HEK293 (cell line): ENCODE measurements around the gene TENT4B.

ENCODE experiments used
- CTCF ChIP-seq: fragments of 450-650 bp; formaldehyde crosslinking; IDR thresholded peaks from 2 replicates; pipeline ENCODE4 v1.5.1; 2016; ENCODE audit warnings: missing biosample characterization, missing genetic modification characterization
- ZBTB20 ChIP-seq: fragments of 450-650 bp; formaldehyde crosslinking; IDR thresholded peaks from 2 replicates; pipeline ENCODE4 v1.5.1; 2016; ENCODE audit warnings: missing biosample characterization, missing genetic modification characterization
- ZBTB26 ChIP-seq: fragments of 450-650 bp; formaldehyde crosslinking; optimal IDR thresholded peaks from 2 replicates; pipeline ENCODE3; 2016; ENCODE audit warnings: missing biosample characterization, mild to moderate bottlenecking, missing genetic modification characterization
- ZBTB7A ChIP-seq: fragments of 450-650 bp; formaldehyde crosslinking; IDR thresholded peaks from 2 replicates; pipeline ENCODE4 v1.5.1; 2016; ENCODE audit warnings: low read depth, missing biosample characterization, missing genetic modification characterization
- ZNF114 ChIP-seq: fragments of 450-650 bp; formaldehyde crosslinking; IDR thresholded peaks from 2 replicates; pipeline ENCODE4 v1.5.0; 2017; ENCODE audit warnings: missing biosample characterization, missing genetic modification characterization
- ZNF24 ChIP-seq: fragments of 450-650 bp; formaldehyde crosslinking; IDR thresholded peaks from 2 replicates; pipeline ENCODE4 v1.5.1; 2016; ENCODE audit warnings: missing biosample characterization, missing genetic modification characterization
- ZNF488 ChIP-seq: fragments of 450-650 bp; formaldehyde crosslinking; IDR thresholded peaks from 2 replicates; pipeline ENCODE4 v1.5.1; 2016; ENCODE audit warnings: missing biosample characterization, missing genetic modification characterization
- ZNF571 ChIP-seq: fragments of 450-650 bp; formaldehyde crosslinking; IDR thresholded peaks from 2 replicates; pipeline ENCODE4 v1.5.0; 2017; ENCODE audit warnings: missing biosample characterization, missing genetic modification characterization
- ZNF654 ChIP-seq: fragments of 450-650 bp; formaldehyde crosslinking; IDR thresholded peaks from 2 replicates; pipeline ENCODE4 v1.5.1; 2016; ENCODE audit warnings: low read depth, missing biosample characterization, missing genetic modification characterization
- ZNF670 ChIP-seq: fragments of 450-650 bp; formaldehyde crosslinking; IDR thresholded peaks from 2 replicates; pipeline ENCODE4 v1.5.1; 2016; ENCODE audit warnings: missing biosample characterization, missing genetic modification characterization, low read depth
- ZNF692 ChIP-seq: fragments of 450-650 bp; formaldehyde crosslinking; IDR thresholded peaks from 2 replicates; pipeline ENCODE4 v1.5.1; 2016; ENCODE audit warnings: missing biosample characterization, missing genetic modification characterization
- ZNF76 ChIP-seq: fragments of 450-650 bp; formaldehyde crosslinking; IDR thresholded peaks from 2 replicates; pipeline ENCODE4; 2016; ENCODE audit warnings: low read depth, missing biosample characterization, missing genetic modification characterization, borderline replicate concordance

- TF ChIP-seq CTCF (tag by site-specific recombination) (no peak), ZBTB26 (tag by site-specific recombination) (no peak), ZNF114 (tag by site-specific recombination) (no peak), ZNF76 (tag by site-specific recombination) (no peak), ZBTB20 (tag by site-specific recombination) (no peak), ZNF24 (tag by site-specific recombination) (no peak), ZNF571 (tag by site-specific recombination) (no peak), ZNF692 (no peak), ZBTB7A (tag by site-specific recombination) (no peak), ZNF654 (tag by site-specific recombination) (no peak), ZNF670 (tag by site-specific recombination) (no peak), ZNF488 (tag by site-specific recombination) (no peak)
These were observed 75.3 kb downstream of the TENT4B start for GRCh38 chr16:50228364-50228868.
